Measurements from ENCODE around the gene PBX2.
"Not testable (repeated sequence)": the region's sequence is repeated elsewhere in the genome, so short reads cannot be mapped to it uniquely, and the experiment has no call there.

Gene PBX2

DNA sequence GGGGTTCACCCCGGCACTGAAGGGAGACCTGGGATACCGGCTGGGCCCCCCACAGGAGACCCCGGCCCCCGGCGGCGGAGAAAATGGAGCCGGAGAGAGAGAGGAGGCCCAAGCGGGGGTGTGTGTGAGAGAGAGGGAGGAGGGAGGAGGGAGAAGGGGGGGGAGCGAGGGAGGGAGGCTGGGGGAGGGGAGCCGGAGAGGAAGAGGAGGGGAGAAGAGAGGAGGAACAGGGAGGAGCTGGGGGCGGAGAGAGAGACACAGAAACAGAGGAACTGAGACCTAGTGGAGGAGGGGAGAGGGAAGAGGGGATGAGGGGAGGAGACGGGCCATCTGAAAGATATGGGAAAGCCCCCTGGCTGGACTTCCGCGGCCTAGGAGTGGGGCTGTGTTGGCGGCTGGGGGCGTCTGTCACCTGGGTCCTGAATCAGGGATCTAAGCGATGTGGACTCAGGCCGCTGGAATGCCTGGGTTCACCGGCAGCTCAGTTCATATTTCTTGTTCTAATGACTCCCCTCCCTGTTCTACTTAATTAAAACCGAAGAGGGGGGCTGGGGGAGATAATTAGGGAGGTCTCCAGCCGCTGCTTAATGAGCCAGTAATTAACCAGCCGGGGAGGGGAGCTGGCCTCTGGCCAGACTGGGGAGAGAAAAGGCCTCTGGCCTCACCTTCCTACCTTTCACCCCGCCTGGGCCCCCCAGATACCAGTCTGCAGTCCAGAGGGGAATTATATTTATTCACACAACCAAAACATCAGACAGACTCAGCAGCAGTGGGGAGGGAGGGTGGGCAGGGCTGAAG, at the start of gene PBX2:
Gene PBX2 (minus strand): TSS at position 149 of the 798 bp plus-strand sequence. CDS start 287 bp downstream, outside the sequence.
- DNase-seq = peak; percentile 90

DNA sequence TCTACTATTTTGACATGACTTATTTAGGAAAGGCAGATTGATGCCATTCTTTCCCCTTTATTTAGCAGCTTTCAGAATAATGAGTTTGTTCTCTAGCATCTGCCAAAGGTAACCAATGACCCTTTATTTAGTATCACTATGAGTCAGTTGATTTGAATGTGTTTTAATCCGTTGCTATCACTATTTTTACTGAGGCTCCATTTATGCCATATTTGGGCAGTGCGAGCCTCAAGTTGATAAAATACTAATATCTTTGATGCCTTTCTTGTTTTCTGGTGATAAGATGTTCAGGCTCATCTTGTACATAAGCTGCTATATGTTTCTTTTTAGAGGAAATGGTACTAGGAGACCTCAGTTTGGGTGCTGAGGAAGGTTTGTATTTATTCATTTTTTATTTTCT, 49.5 kb upstream of the PBX2 start:
- DNase-seq = no peak

DNA sequence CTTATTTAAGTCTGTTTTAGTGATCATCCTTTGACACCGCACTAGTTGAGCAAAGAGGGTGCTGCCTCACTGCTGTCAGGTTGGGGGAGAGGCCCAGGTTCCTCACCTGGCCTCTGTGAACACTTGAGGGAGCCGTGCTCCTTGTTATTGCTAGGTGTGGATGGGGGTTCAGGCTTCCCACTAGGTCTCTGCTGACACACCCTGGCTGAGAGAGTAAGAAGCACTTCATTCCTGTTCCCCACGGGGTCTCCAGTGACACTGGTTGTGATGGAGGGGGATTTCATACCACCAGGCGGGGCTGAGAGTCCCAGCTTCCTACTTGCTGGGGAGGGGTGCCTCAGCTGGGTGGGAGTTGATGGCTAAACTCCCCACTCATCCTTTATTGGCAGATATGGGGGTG, 44.9 kb upstream of the PBX2 start:
- DNase-seq = no peak

DNA sequence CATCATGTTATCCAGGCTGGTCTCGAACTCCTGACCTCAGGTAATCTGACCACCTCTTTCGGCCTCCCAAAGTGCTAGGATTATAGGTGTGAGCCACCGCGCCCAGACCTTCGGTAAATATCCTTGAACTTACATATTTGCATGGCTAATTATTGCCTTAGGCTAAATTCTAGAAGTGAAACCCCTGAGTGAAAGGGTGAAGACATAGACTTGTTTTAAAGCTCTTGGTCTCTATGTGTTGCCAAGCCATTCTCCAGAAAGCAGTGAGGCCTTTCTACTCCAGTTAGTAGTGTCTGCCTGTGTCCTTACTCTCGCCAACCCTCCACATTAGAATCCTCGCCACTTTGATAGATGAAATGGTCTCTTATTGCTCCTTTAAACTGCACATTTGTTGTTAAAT, 36.4 kb upstream of the PBX2 start:
- no peak for DNase-seq

GRCh38 chr6:32224696-32225095, 34.7 kb upstream of the PBX2 start:
- DNase-seq = no peak

DNA sequence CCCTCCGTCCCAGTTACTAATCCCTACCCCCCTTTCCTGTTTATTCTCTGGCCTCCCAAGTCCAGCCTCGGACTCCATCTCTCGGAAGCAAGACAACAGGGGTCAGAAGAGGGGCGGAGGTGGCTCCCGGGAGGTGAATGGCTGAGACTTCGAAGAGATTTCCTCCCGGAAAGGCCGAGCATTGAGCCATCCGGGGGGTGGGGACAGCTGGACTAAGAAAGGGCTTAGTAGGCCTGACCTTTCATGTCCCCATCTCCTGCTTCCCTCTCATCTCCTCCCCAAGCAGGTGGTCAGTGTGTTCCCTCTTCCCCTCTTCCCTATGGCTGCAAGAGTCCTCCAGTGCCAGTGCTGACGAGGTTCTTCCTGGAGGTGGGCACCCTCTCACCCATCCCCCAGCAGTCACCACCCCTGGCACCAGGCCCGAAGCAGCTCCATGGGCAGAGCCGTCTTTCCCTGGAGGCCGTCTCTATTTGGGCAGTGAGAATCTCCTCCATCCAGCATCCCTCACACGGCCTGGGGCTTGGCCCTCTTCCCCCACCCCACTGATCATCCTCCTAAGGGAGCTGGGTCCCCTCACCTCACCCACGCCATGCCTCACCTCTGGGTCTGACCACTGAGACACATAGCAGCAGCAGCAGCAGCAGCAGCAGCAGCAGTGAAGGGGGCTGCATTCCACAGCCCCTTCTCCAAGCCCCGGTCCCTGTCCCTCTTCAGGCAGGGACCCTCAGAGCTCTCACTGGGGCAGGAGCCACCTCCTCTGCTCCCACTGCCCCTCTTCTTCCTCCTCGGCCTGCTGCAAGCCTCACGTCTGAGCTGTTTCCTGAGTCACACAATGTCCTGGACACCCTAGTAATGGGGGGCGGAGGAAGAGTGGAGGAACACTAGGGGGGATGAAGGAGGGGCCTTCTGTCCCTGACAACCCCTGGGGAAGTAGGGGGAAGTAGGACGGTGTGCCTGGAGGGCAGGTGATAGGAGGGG, 33.5 kb upstream of the PBX2 start, which contains the start of gene NOTCH4:
Gene NOTCH4 (minus strand): TSS at position 810 of the 978 bp plus-strand sequence. CDS start 139 bp downstream, at position 671.
- no peak for DNase-seq

DNA sequence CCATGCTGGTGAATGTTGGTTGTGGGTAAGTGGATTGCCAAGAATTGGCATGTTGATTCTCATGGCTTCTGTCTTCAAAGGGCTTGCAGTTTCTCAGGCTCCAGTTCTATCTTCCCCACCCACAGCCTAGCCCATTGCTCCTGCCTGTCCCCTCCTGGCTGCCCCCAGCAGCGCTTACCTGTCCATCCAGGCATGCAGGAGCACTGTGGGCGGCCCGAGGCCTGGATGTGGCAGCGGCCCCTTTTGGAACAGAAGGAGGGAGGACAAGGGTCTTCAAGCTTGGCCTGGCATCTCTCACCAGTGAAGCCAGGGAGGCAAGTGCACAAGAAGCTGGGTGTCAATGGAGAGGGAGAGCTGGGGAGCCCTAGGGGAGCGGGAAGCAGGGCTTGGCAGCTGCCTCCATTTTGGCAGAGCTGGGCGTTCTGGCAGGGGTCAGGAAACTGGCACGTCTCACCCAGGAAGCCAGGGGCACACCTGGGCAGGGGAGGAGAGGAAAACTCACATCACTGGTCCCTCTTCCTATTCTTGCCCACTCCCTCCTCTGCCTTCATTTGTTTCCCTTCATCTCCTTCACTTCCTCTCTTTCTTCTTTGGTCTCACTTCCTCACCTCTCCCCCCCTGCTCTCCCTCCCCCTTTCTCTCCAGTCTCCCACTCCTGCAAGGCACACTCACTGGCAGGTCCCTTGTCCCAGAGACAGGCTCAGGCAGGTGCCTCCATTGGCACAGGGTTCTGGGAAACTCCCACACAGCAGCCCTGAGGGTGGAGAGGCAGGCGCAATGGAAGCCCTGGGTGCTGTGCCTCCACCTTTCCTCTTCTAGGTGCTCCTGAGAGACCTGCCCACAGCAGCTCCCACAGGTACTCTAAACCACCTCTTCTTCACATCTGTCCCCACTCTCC, 32.6 kb upstream of the PBX2 start:
- DNase-seq = no peak

GRCh38 chr6:32220021-32220420, 30.0 kb upstream of the PBX2 start:
- DNase-seq = no peak

- DNase-seq = no peak
These were observed 28.2 kb upstream of the PBX2 start for GRCh38 chr6:32218167-32218566.

- no peak for DNase-seq
These were observed 27.0 kb upstream of the PBX2 start for GRCh38 chr6:32216998-32217397.

- no peak for DNase-seq
These were observed 26.3 kb upstream of the PBX2 start for GRCh38 chr6:32216285-32216684.

GRCh38 chr6:32215617-32216016, 25.6 kb upstream of the PBX2 start:
- DNase-seq = no peak

DNA sequence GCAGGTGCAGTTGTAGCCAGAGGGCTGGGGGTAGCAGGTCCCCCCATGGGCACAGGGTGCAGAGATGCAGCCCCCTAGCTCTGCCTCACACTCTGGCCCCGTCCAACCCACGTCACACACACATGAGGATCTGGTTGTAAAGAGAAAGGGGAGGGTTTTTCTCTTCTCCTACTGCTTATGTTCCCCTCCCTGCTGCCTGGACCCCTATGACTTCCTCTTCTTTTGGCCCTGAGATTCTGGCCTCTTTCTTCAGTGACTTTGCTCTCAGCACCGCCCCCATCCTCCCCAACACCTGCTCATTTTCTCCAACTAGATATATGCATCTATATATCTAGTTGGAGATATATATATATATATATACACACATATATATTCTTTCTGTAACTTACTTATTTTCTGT, 24.1 kb upstream of the PBX2 start:
- DNase-seq = no peak

DNA sequence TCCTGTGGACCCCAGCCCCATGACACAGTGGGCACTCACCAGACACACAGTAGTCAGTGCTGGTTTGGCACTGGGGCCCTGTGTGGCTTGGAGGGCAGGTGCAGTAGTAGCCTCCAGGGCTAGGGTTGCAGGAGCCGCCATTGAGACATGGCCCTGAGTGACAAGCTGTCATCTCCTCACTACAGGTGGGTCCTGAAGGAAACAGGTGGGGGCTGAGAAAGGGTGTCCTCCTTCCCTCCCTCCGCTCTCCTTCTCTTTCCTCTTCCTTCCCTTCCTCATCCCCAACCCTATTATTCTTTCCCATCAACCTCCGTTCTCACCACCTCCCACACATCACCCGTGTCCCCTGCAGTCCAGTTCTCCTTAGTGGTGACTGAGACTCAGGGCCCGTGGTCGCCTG, 23.6 kb upstream of the PBX2 start:
- DNase-seq = no peak

- DNase-seq = no peak
These were observed 22.2 kb upstream of the PBX2 start for GRCh38 chr6:32212076-32212760.

GRCh38 chr6:32211432-32211831, 21.4 kb upstream of the PBX2 start:
- DNase-seq = not testable (repeated sequence)

GRCh38 chr6:32210191-32210601, 20.2 kb upstream of the PBX2 start:
- DNase-seq = no peak

DNA sequence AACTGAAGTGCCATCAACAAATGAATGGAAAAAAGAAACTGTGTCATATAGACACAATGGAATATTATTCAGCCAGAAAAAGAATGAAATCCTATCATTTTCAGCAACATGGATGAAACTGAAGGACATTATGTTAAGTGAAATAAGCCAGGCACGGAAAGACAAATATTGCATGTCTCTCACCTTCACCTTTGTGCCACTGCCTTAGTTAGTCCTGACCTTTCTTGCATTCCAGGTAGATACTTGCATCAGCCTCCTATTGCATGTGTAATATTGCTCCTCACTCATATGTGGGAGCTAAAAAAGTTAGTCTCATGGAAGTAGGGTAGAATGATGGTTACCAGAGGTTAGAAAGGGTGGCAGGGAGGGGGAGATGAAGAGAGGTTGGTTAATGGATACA, 19.0 kb upstream of the PBX2 start:
- DNase-seq = no peak

GRCh38 chr6:32204268-32204715, 14.3 kb upstream of the PBX2 start:
- DNase-seq = no peak

DNA sequence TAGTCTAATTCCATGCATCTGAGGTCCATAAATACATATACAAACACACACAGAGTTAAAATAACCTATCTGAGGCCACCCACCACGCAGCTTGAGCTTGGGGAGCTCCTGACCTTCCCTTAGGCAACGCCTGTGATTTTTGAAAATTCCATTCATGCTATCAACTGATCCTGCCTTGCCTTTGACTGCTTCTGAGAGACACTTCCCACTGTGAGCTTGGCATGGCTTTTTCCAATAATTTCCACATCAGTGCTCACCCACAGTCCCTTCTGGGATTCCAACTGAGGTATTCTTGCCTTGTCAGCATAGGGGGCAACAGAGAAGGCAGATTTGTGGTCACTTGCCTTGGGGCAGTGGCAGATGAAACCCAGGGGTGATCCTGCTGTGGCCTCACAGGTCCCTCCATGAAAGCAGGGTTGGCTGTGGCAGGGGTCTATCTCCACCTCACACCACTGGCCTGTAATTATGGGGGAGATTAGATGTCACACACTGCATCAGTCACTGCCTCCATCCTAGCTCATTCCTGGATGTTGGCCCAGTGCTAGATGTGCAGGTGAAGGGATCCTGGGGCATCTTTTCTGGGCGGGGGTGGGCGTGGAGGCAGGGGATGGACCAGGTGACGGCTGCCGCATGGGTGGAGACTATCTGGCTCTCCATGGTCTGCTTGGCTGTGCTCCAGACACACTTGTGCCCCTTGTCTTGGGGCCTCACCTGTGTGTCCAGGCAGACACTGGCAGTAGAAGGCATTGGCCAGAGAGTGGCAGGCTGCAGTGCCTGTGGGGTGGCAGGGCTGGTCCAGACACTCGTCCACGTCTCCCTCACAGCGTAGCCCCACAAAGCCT, 13.6 kb upstream of the PBX2 start:
- DNase-seq = peak; percentile 6

- no peak for DNase-seq
These were observed 12.2 kb upstream of the PBX2 start for GRCh38 chr6:32202186-32202585.

Data from NCI-H2171 treated with DMSO at 0.1 percent for 48 hours (cell line).